Measurements from ENCODE around the gene RHOBTB3.

DNA sequence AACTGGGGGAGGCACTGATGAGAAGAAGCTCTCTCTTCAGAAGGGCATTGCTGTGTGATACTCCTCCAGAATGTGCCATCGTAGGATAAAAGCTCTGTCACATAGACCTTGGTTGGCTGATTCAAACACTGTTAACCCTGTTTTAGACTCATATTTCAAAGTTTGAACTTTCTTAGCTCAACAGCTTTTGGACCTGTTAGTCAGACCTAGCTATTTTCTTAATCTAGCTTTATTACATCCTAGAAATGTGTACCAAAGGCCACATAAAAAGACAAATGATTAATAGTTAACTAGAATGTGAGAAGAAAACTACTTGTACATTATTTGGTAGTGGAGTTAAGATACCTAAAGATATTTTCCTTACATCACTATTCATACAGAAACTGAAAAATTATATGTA is 4.3 kb downstream of the RHOBTB3 start:
- TF ChIP-seq, protein P1, sequence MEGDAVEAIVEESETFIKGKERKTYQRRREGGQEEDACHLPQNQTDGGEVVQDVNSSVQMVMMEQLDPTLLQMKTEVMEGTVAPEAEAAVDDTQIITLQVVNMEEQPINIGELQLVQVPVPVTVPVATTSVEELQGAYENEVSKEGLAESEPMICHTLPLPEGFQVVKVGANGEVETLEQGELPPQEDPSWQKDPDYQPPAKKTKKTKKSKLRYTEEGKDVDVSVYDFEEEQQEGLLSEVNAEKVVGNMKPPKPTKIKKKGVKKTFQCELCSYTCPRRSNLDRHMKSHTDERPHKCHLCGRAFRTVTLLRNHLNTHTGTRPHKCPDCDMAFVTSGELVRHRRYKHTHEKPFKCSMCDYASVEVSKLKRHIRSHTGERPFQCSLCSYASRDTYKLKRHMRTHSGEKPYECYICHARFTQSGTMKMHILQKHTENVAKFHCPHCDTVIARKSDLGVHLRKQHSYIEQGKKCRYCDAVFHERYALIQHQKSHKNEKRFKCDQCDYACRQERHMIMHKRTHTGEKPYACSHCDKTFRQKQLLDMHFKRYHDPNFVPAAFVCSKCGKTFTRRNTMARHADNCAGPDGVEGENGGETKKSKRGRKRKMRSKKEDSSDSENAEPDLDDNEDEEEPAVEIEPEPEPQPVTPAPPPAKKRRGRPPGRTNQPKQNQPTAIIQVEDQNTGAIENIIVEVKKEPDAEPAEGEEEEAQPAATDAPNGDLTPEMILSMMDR (IDR thresholded peaks at IDR 0.05): no peak
- no peak for TF ChIP-seq POLR2A (IDR thresholded peaks at IDR 0.05)

Measured in thyroid gland (tissue), 4 donors.